ENCODE data around the gene ZFP92. TPM values are rescaled to one million over a fixed set of nuclear protein-coding genes. Genes with fewer than 3 reads are reported as not detected.

ZFP92 gene
- total RNA-seq, 2 donors from 2014 or later = 0.65 to 0.90 TPM

Other genes with a start within 250 kb of the ZFP92 start
- gene MAGEA1, start 232.2 kb upstream of the ZFP92 start, total RNA-seq = not detected
- gene PNMA6F, start 89.7 kb upstream of the ZFP92 start, total RNA-seq = not detected
- 10 to 100 TPM in 1 of 2 donors, 1 to 10 TPM in 1; 9.9 to 10.8 TPM for gene ZNF275, start 77.3 kb upstream of the ZFP92 start, total RNA-seq
- not detected for gene PNMA6E, start 10.1 kb upstream of the ZFP92 start, total RNA-seq
- 1 to 10 TPM in 1 of 2 donors, under 1 TPM in 1; 0.48 to 1.9 TPM for gene TREX2, start 34.6 kb downstream of the ZFP92 start, total RNA-seq
- 10 to 100 TPM; 23.5 to 30.1 TPM for gene HAUS7, start 59.1 kb downstream of the ZFP92 start, total RNA-seq
- 100 to 1,000 TPM; 392 to 743 TPM for gene BGN, start 83.5 kb downstream of the ZFP92 start, total RNA-seq
- gene ATP2B3, start 106.2 kb downstream of the ZFP92 start, total RNA-seq = under 1 TPM in 1 of 2 donors, not detected in 1; 0.19 TPM
- 10 to 100 TPM; 15.8 to 21.7 TPM for gene CCNQ, start 187.7 kb downstream of the ZFP92 start, total RNA-seq
- gene DUSP9, start 235.7 kb downstream of the ZFP92 start, total RNA-seq = not detected